Prostate gland (tissue), 2 donors: ENCODE measurements around the gene PNMT. TPM values are rescaled to one million over a fixed set of nuclear protein-coding genes. Genes with fewer than 3 reads are reported as not detected.

Source experiments
- DNase-seq: peaks from one replicate; pipeline ENCODE4 v3.0.0-alpha.2; 2019; ENCODE audit warnings: low spot score
- H3K27ac ChIP-seq, 2 donors: fragments of 200-600 bp; sonication (generic); 2 replicates each; pipeline ENCODE4 v1.5.1; 2017 to 2019
- H3K27me3 ChIP-seq: fragments of 200-600 bp; sonication (generic); replicated peaks from 2 replicates; pipeline ENCODE4 v1.5.1; 2019; ENCODE audit not compliant: insufficient read depth
- H3K36me3 ChIP-seq, 2 donors: fragments of 200-600 bp; sonication (generic); 1 replicate in 1 of 2; 2 replicates in 1 of 2; pipeline versions ENCODE4 v1.5.1 to v1.8.1; 2017 to 2019
- H3K4me1 ChIP-seq: fragments of 200-600 bp; sonication (generic); replicated peaks from 2 replicates; pipeline ENCODE4 v1.5.1; 2019
- H3K4me3 ChIP-seq, 2 donors: fragments of 200-600 bp; sonication (generic); 2 replicates each; pipeline ENCODE4 v1.5.1; 2017 to 2019
- H3K9me3 ChIP-seq: fragments of 200-600 bp; sonication (generic); 2 replicates; pipeline ENCODE4 v1.5.1; 2017
- POLR2A ChIP-seq: fragments of 450-650 bp; IDR thresholded peaks from one replicate; pipeline ENCODE4 v1.6.1; 2016; ENCODE audit warnings: antibody characterized with exemption, mild to moderate bottlenecking
- POLR2AphosphoS5 ChIP-seq: sonication (generic); formaldehyde crosslinking; IDR thresholded peaks from one replicate; pipeline ENCODE4 v1.6.1; 2017; ENCODE audit warnings: antibody characterized with exemption
- WGBS: methylation state at CpG from one replicate; pipeline ENCODE4 v1.1.5; 2018; 5-methylcytosine and 5-hydroxymethylcytosine counted together
- intact Hi-C: fragments of 100-400 bp; cut with DNase I; formaldehyde crosslinking; loops from one replicate; pipeline ENCODE4 v1.14.2; 2022
- total RNA-seq, 2 donors: library from RNA; depleted of rRNA; stranded (reverse); fragments of >200 nt; gene quantifications; one replicate each; pipeline ENCODE4 v1.1.0, GENCODE V29; 2016
- TF ChIP-seq, protein P1 (sequence below), 4 experiments: fragments of 200-600 bp in 2 of 4; fragments of 450-650 bp in 2 of 4; sonication (generic) in 2 of 4; IDR thresholded peaks; 1 replicate in 3 of 4; 2 replicates in 1 of 4; pipeline ENCODE4 v1.5.1; 2016 to 2019; ENCODE audit warnings: antibody characterized with exemption in 4 of 4, mild to moderate bottlenecking in 2 of 4, moderate library complexity in 2 of 4

The PNMT gene
- total RNA-seq, 2 donors from 2014 or later = 2.7 to 5.8 TPM

DNA sequence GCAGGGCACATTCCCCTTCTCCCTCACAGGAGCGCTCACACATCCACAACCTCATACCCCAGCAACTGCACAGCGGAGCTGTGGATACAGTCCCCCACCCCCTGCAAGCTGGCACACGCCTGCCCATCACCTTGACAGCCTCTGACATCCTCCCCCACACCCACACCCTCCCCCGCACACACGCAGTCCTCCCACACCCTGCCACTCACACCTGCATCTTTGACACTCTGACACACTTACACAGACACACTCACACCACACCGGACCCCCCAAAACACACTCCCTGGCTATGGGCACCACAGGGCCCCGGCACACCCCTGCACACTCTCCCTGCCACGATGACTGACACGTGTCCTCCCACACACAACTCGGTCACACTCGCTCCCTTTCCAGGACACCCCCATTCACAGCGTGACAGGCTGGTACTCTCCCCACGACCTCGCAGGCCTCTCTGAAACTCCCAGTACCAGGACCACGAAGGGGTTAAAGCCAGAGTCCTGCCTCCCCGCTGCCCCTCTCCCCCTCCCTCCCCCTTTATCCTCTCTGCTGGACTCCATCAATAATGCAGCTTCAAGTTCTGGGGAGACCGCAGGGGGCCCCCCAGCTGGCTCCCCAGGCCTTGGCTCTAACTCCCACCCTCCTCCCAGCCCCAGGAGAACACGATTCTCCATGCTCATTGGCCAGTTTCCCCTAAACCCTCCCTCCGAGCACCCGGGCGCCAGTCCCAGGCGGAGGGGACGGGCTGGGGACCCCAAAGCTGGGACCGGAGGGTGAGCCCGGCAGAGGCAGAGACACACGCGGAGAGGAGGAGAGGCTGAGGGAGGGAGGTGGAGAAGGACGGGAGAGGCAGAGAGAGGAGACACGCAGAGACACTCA lies 41.8 kb upstream of the PNMT start, which contains the start of gene PPP1R1B:
Gene PPP1R1B (plus strand): TSS at position 782 of the 876 bp plus-strand sequence. CDS start 441 bp downstream, outside the sequence.
- peak within 1 kb of the TSS; percentile 68 to 88 for H3K27ac ChIP-seq
- intact Hi-C loops = no loop called here

DNA sequence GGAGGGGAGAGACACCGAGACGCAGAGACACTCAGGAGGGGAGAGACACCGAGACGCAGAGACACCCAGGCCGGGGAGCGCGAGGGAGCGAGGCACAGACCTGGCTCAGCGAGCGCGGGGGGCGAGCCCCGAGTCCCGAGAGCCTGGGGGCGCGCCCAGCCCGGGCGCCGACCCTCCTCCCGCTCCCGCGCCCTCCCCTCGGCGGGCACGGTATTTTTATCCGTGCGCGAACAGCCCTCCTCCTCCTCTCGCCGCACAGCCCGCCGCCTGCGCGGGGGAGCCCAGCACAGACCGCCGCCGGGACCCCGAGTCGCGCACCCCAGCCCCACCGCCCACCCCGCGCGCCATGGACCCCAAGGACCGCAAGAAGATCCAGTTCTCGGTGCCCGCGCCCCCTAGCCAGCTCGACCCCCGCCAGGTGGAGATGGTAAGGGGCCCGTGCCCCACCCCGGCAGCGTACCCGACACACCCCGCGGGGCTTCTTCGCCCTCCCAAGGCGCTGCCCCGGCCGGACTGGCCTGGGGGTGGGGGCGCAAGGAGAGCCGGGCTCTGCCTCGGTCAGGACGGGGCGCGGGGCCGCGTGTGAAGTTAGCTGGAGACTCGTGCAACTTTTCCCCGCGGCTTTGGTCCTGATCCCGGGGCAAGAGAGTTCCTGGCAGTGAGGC lies 41.1 kb upstream of the PNMT start:
- intact Hi-C loops = no loop called here

More for the DNA sequence above, 41.8 kb upstream of the PNMT start, which contains the start of gene PPP1R1B:
- Histone ChIP-seq H3K36me3 (no peaks in the 10 kb centered on the region), H3K4me1 (peaks cover 14% of the 10 kb centered on the region), H3K27me3 (no peaks in the 10 kb centered on the region), H3K4me3 (peak within 1 kb of the TSS; percentile 44 to 49), H3K9me3 (no peaks in the 10 kb centered on the region)
- TF ChIP-seq, protein P1, sequence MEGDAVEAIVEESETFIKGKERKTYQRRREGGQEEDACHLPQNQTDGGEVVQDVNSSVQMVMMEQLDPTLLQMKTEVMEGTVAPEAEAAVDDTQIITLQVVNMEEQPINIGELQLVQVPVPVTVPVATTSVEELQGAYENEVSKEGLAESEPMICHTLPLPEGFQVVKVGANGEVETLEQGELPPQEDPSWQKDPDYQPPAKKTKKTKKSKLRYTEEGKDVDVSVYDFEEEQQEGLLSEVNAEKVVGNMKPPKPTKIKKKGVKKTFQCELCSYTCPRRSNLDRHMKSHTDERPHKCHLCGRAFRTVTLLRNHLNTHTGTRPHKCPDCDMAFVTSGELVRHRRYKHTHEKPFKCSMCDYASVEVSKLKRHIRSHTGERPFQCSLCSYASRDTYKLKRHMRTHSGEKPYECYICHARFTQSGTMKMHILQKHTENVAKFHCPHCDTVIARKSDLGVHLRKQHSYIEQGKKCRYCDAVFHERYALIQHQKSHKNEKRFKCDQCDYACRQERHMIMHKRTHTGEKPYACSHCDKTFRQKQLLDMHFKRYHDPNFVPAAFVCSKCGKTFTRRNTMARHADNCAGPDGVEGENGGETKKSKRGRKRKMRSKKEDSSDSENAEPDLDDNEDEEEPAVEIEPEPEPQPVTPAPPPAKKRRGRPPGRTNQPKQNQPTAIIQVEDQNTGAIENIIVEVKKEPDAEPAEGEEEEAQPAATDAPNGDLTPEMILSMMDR (IDR thresholded peaks at IDR 0.05) = no peak
- peak; percentile 38 for TF ChIP-seq POLR2AphosphoS5
- TF ChIP-seq POLR2A = peak; percentile 55
- 10% methylated on average over 29 of the region's 29 CpGs for WGBS
- no peak for DNase-seq

DNA sequence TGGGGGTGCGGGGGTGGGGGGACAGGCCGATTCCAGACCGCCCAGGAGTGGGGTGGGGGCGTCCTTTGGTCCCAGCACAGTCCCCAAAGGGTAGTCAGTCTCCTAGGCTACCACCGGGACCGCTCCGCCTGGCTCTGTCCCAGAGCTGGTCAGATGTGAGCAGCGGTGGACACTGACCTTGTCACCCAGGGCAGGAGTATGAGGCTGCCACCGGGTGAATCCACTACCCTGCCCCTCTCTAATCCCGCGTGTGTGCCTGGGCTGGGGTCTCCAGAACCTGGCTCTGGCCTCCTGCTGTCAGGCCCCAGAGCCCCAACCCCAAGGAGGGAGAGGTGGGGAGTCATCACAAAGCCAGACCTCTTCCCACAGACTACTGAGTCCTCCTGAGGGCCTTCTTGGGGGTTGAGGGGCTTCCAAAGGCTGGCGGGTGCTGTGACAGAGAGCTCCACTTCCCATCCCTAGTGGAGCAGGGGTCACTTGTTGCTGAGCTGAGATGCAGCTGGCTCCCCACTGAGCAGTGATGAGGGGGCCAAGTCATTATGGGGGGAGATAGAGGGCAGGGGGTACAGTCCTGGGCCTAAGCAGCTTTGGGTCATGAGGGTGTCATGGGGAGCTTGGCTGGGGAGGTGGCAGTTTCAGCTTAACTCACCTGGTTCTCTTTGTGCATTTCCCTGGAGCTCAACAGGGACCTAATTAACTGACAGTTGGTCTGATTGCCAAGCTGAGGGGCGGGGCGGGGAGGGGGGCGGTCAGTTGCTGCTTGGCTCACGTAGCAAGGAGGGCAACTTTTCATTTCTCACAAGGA lies 40.3 kb upstream of the PNMT start:
- DNase-seq = no peak
- peak overlapping the region; percentile 44 to 49 for H3K4me3 ChIP-seq
- peak; percentile 28 for TF ChIP-seq POLR2A
- TF ChIP-seq, protein P1 (IDR thresholded peaks at IDR 0.05) = no peak
- 40% methylated on average over 15 of the region's 16 CpGs for WGBS
- peaks cover 28% of the 10 kb centered on the region for H3K4me1 ChIP-seq
- peak overlapping the region; percentile 68 to 88 for H3K27ac ChIP-seq
- H3K9me3 ChIP-seq = no peaks in the 10 kb centered on the region
- no peaks in the 10 kb centered on the region for H3K27me3 ChIP-seq
- intact Hi-C loops = no loop called here
- no peaks in the 10 kb centered on the region for H3K36me3 ChIP-seq

More for the DNA sequence above, 41.1 kb upstream of the PNMT start:
- H3K4me3 ChIP-seq = peak overlapping the region; percentile 44 to 49
- H3K27me3 ChIP-seq = no peaks in the 10 kb centered on the region
- H3K9me3 ChIP-seq = no peaks in the 10 kb centered on the region
- peaks cover 21% of the 10 kb centered on the region for H3K4me1 ChIP-seq
- H3K36me3 ChIP-seq = no peaks in the 10 kb centered on the region
- H3K27ac ChIP-seq = peak overlapping the region; percentile 68 to 88
- DNase-seq = no peak
- WGBS = under 1% methylated on average over 37 of the region's 72 CpGs
- TF ChIP-seq POLR2AphosphoS5 (no peak), POLR2A (no peak)
- TF ChIP-seq, protein P1 (IDR thresholded peaks at IDR 0.05) = no peak

DNA sequence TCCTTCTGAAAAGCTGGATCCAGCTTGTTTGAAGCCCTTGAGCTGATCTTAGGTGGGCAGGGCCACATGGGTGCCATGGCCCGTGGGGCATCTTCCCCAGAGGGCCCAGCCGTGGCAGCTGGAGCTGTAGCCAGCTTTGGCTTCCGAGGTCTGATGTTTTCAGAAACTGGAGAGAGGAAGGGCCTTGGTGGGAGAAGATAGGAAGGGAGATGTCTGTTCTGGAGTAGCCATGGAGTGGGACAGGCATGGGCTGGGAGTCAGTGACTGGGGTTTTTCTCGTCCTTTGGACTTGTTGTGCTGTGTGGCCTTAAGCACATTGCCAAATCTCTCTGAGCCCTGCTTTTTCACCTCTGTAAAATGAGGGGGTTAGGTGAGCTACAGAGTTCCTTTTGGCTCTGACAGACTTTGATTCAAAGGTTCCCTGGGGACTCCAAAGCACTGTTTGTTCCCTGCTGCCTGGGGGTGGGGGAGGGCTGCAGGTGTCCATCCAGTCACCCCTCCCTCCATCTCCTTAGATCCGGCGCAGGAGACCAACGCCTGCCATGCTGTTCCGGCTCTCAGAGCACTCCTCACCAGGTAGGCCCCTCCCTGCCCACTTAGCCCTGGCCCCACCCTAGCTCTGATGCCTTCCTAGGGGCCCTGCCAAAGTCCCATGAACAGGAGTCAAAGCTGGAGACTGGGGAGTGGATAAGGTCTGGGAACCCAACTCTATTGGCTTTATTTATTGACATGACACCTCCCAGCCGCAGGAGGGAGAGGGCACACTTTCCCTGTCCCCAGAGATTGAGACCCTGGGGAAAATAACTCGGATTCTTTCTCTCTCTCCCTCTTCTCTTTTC lies 39.4 kb upstream of the PNMT start:
- intact Hi-C loops = no loop called here

More for the DNA sequence above, 39.4 kb upstream of the PNMT start:
- 39% methylated on average over 10 of the region's 10 CpGs for WGBS
- H3K27ac ChIP-seq = peak overlapping the region; percentile 68 to 88
- TF ChIP-seq, protein P1 (IDR thresholded peaks at IDR 0.05) = peak in 1 of 4 experiments; percentile 15
- TF ChIP-seq POLR2A (peak; percentile 19), POLR2AphosphoS5 (no peak)
- H3K9me3 ChIP-seq = no peaks in the 10 kb centered on the region
- H3K4me3 ChIP-seq = no peak overlapping the region
- no peaks in the 10 kb centered on the region for H3K36me3 ChIP-seq
- DNase-seq = peak; percentile 71
- H3K27me3 ChIP-seq = no peaks in the 10 kb centered on the region
- H3K4me1 ChIP-seq = peaks cover 28% of the 10 kb centered on the region
